PC-3 (cell line): ENCODE data around the gene OCA2.

Experiments used
- CTCF ChIP-seq: fragments of 300-600 bp; sonication (generic); conservative IDR thresholded peaks from 2 replicates; pipeline ENCODE4 v1.5.1; 2017; ENCODE audit warnings: antibody characterized with exemption, low read depth, mild to moderate bottlenecking, low read length
- EZH2 ChIP-seq: fragments of 300-600 bp; sonication (generic); IDR thresholded peaks from one replicate; pipeline ENCODE4 v1.6.1; 2017; ENCODE audit warnings: antibody characterized with exemption, mild to moderate bottlenecking, low read length; ENCODE audit not compliant: unreplicated experiment
- EZH2phosphoT487 ChIP-seq: fragments of 300-600 bp; sonication (generic); IDR thresholded peaks from 2 replicates; pipeline ENCODE4 v1.6.1; 2018; ENCODE audit warnings: mild to moderate bottlenecking, antibody characterized with exemption, low read length, borderline replicate concordance

GRCh38 chr15:27955087-27955486 lies 144.0 kb downstream of the OCA2 start:
- no peak for TF ChIP-seq CTCF
- no peak for TF ChIP-seq EZH2
- no peak for TF ChIP-seq EZH2phosphoT487
